ENCODE measurements around the gene CNNM1. TPM values are rescaled to one million over a fixed set of nuclear protein-coding genes. Genes with fewer than 3 reads are reported as not detected.

Gene CNNM1
- total RNA-seq, 2 experiments from 2014 or later = not detected

DNA sequence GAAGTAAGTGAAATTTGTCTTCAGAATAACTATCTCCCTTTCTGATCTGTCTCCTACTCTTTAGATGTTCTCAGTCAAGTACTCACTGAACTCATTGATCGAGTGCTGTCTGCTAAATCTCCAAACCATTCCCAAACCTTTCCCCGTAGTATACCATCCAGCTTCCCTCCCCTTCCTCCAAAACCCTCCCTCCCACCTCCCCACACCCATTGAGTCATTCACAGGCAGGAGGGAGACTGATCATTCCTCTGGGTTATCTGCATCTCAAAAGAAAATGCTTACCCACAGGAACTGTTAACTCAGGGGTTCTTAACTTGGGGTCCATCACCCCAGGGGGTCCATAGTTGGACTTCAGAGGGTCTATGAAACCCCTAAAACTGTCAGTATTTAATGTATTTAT, 63.9 kb downstream of the CNNM1 start:
- H3K27ac ChIP-seq (ENCODE audit: low read depth, low read length, poor library complexity, severe bottlenecking) = no peak overlapping the region
- H3K79me2 ChIP-seq (ENCODE audit: insufficient read depth, low read depth, low read length) = no peaks in the 10 kb centered on the region
- no peak for DNase-seq (ENCODE audit: low spot score)
- no peak overlapping the region for H3K4me3 ChIP-seq (ENCODE audit: low read depth, low read length, poor library complexity, severe bottlenecking)
- peaks cover 17% of the 10 kb centered on the region; the same call in 1 of the 2 replicates for H3K36me3 ChIP-seq (ENCODE audit: insufficient read depth, low read length)
- no peak overlapping the region for H2AFZ ChIP-seq (ENCODE audit: low read length)
- BruUV-seq (replicated peaks) = no TSS peak
- ChIA-PET POLR2A (no interaction called here), CTCF (ENCODE audit: unreplicated experiment) (interaction anchor here (1.0 kb wide), 1 partner anchor 43 kb away, joined by 4 read pairs; no protein-coding TSS in a partner anchor)
- TF ChIP-seq, protein P1, sequence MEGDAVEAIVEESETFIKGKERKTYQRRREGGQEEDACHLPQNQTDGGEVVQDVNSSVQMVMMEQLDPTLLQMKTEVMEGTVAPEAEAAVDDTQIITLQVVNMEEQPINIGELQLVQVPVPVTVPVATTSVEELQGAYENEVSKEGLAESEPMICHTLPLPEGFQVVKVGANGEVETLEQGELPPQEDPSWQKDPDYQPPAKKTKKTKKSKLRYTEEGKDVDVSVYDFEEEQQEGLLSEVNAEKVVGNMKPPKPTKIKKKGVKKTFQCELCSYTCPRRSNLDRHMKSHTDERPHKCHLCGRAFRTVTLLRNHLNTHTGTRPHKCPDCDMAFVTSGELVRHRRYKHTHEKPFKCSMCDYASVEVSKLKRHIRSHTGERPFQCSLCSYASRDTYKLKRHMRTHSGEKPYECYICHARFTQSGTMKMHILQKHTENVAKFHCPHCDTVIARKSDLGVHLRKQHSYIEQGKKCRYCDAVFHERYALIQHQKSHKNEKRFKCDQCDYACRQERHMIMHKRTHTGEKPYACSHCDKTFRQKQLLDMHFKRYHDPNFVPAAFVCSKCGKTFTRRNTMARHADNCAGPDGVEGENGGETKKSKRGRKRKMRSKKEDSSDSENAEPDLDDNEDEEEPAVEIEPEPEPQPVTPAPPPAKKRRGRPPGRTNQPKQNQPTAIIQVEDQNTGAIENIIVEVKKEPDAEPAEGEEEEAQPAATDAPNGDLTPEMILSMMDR (conservative IDR thresholded peaks at IDR 0.05; ENCODE audit: low read length) = no peak
- no peak for TF ChIP-seq EZH2phosphoT487 (IDR thresholded peaks at IDR 0.05; ENCODE audit: borderline replicate concordance, low read depth, low read length)
- H3K9me3 ChIP-seq (ENCODE audit: low read length) = no peaks in the 10 kb centered on the region
- no peaks in the 10 kb centered on the region for H3K4me1 ChIP-seq (ENCODE audit: insufficient read depth, low read length, poor library complexity, severe bottlenecking)
- H3K4me2 ChIP-seq (ENCODE audit: low read length) = no peak overlapping the region
- intact Hi-C loops (cut with micrococcal nuclease; ENCODE audit: unreplicated experiment) = loop anchor here (2.0 to 10.0 kb wide), 3 partner anchors 38 to 322 kb away; partner anchors contain the start of gene GOT1
- H3K9me2 ChIP-seq (ENCODE audit: insufficient read depth, low read length) = no peaks in the 10 kb centered on the region
- no peaks in the 10 kb centered on the region for H4K20me1 ChIP-seq (ENCODE audit: insufficient read depth, low read length)

DNA sequence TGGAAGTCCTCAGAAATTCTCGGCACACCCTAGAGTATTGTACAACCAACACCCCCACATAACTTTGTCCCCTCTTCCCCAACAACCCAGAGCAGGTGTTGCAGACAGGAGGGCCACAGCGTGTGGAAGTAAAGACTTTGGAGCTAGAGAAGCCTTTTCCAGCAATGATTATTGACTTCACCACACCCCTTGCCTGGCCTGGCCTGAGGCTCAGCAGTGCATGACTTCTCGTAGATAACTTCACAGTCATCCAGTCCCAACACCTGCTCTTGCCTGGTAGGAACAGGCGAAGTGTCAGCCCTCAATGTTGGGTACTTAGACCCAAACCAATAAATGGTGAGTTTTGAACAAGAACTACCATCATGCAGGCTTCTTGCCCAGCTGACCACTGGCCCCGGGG, 64.5 kb downstream of the CNNM1 start:
- TF ChIP-seq, protein P1 (conservative IDR thresholded peaks at IDR 0.05; ENCODE audit: low read length) = no peak
- TF ChIP-seq EZH2phosphoT487 (IDR thresholded peaks at IDR 0.05; ENCODE audit: borderline replicate concordance, low read depth, low read length) = no peak
- intact Hi-C loops (cut with micrococcal nuclease; ENCODE audit: unreplicated experiment) = loop anchor here (2.0 to 10.0 kb wide), 3 partner anchors 37 to 321 kb away; partner anchors contain the start of gene GOT1
- H3K36me3 ChIP-seq (ENCODE audit: insufficient read depth, low read length) = peaks cover 22% of the 10 kb centered on the region; the same call in 1 of the 2 replicates
- no peaks in the 10 kb centered on the region for H3K4me1 ChIP-seq (ENCODE audit: insufficient read depth, low read length, poor library complexity, severe bottlenecking)
- DNase-seq (ENCODE audit: low spot score) = no peak
- no peaks in the 10 kb centered on the region for H3K79me2 ChIP-seq (ENCODE audit: insufficient read depth, low read depth, low read length)
- ChIA-PET CTCF (ENCODE audit: unreplicated experiment) (interaction anchor here (1.0 kb wide), 1 partner anchor 42 kb away, joined by 4 read pairs; no protein-coding TSS in a partner anchor), POLR2A (no interaction called here)
- H4K20me1 ChIP-seq (ENCODE audit: insufficient read depth, low read length) = no peaks in the 10 kb centered on the region
- H3K9me2 ChIP-seq (ENCODE audit: insufficient read depth, low read length) = no peaks in the 10 kb centered on the region
- BruUV-seq (replicated peaks) = no TSS peak
- H3K9me3 ChIP-seq (ENCODE audit: low read length) = no peaks in the 10 kb centered on the region
- H3K4me2 ChIP-seq (ENCODE audit: low read length) = no peak overlapping the region
- H2AFZ ChIP-seq (ENCODE audit: low read length) = no peak overlapping the region
- H3K4me3 ChIP-seq (ENCODE audit: low read depth, low read length, poor library complexity, severe bottlenecking) = no peak overlapping the region
- H3K27ac ChIP-seq (ENCODE audit: low read depth, low read length, poor library complexity, severe bottlenecking) = no peak overlapping the region

DNA sequence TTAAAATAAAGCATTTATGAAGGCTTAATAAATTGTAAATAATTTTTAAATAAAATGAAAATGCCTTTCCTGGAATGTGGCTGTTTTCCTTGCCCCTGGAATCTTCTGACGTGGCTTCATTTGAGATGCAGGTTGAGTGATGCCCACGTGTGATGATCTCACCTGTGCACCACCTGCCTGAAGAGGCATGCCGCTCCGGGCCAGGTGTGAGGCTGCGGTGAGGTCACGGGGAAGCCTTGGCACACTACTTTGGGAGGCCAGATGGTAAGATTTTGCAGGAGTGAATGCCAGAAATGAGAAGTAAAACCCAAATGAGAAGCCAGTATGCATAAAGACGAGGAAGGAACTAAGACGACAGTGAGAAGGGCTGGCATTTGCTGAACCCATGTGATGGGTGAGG, 65.1 kb downstream of the CNNM1 start:
- Histone ChIP-seq H3K9me3 (ENCODE audit: low read length) (no peaks in the 10 kb centered on the region), H3K4me3 (ENCODE audit: low read depth, low read length, poor library complexity, severe bottlenecking) (no peak overlapping the region), H3K9me2 (ENCODE audit: insufficient read depth, low read length) (no peaks in the 10 kb centered on the region), H4K20me1 (ENCODE audit: insufficient read depth, low read length) (no peaks in the 10 kb centered on the region), H3K4me2 (ENCODE audit: low read length) (no peak overlapping the region), H3K4me1 (ENCODE audit: insufficient read depth, low read length, poor library complexity, severe bottlenecking) (no peaks in the 10 kb centered on the region), H3K27ac (ENCODE audit: low read depth, low read length, poor library complexity, severe bottlenecking) (no peak overlapping the region), H2AFZ (ENCODE audit: low read length) (no peak overlapping the region), H3K79me2 (ENCODE audit: insufficient read depth, low read depth, low read length) (no peaks in the 10 kb centered on the region), H3K36me3 (ENCODE audit: insufficient read depth, low read length) (peaks cover 28% of the 10 kb centered on the region; the same call in 1 of the 2 replicates)
- intact Hi-C loops (cut with micrococcal nuclease; ENCODE audit: unreplicated experiment) = loop anchor here (5.0 to 10.0 kb wide), 2 partner anchors 153 to 321 kb away; no protein-coding TSS in a partner anchor
- no peak for DNase-seq (ENCODE audit: low spot score)
- CTCF ChIA-PET (ENCODE audit: unreplicated experiment) = no interaction called here
- TF ChIP-seq EZH2phosphoT487 (IDR thresholded peaks at IDR 0.05; ENCODE audit: borderline replicate concordance, low read depth, low read length) = no peak
- TF ChIP-seq, protein P1 (conservative IDR thresholded peaks at IDR 0.05; ENCODE audit: low read length) = no peak
- POLR2A ChIA-PET = no interaction called here
- no TSS peak for BruUV-seq (replicated peaks)
